ENCODE data around the gene SLC9B1. TPM values are rescaled to one million over a fixed set of nuclear protein-coding genes. Genes with fewer than 3 reads are reported as not detected.

The SLC9B1 gene
- total and polyA plus RNA-seq, 2 donors (not counting 1 experiment from before 2014, with no cell fraction given): 2.1 to 2.2 TPM

DNA sequence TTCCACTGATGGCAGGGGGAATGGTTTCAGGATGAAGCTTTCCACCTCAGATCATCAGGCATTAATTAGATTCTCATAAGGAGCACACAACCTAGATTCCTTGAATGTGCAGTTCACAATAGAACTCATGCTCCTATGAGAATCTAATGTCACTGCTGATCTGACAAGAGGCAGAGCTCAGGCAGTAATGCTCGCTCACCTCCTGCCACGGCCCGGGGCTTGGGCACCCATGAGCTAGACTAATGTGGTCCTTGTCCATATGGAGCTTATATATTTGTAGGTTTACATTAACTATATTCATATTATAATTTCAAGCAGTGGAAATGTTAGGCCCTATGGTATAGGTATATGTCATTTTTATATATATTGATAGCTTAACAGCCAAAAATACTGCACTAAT is 32.6 kb upstream of the SLC9B1 start:
- no peaks in the 10 kb centered on the region for H3K79me2 ChIP-seq (ENCODE audit: control insufficient read depth, insufficient read depth, low read length)
- no peaks in the 10 kb centered on the region for H3K27me3 ChIP-seq (replicated peaks in 1 of 4; ENCODE audit: control extremely low read depth in 1 of 4, control insufficient read depth in 3 of 4, insufficient read depth in 4 of 4, low read length in 3 of 4)
- no peak overlapping the region for H3K4me3 ChIP-seq (ENCODE audit: control extremely low read depth in 1 of 5, extremely low read depth in 1 of 5, insufficient read depth in 1 of 5, low read depth in 2 of 5, low read length in 4 of 5)
- no peak for TF ChIP-seq EZH2 (IDR thresholded peaks at IDR 0.05; ENCODE audit: borderline replicate concordance, insufficient read depth, low read depth, low read length, poor library complexity, severe bottlenecking)
- TF ChIP-seq, protein P1, sequence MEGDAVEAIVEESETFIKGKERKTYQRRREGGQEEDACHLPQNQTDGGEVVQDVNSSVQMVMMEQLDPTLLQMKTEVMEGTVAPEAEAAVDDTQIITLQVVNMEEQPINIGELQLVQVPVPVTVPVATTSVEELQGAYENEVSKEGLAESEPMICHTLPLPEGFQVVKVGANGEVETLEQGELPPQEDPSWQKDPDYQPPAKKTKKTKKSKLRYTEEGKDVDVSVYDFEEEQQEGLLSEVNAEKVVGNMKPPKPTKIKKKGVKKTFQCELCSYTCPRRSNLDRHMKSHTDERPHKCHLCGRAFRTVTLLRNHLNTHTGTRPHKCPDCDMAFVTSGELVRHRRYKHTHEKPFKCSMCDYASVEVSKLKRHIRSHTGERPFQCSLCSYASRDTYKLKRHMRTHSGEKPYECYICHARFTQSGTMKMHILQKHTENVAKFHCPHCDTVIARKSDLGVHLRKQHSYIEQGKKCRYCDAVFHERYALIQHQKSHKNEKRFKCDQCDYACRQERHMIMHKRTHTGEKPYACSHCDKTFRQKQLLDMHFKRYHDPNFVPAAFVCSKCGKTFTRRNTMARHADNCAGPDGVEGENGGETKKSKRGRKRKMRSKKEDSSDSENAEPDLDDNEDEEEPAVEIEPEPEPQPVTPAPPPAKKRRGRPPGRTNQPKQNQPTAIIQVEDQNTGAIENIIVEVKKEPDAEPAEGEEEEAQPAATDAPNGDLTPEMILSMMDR (IDR thresholded peaks at IDR 0.05): no peak
- Mint-ChIP-seq H3K9me3 (ENCODE audit: insufficient read depth) (no peaks in the 10 kb centered on the region), H3K27ac (no peak overlapping the region), H3K27me3 (no peaks in the 10 kb centered on the region), H3K4me1 (no peaks in the 10 kb centered on the region), H3K4me3 (no peak overlapping the region)
- intact Hi-C loops (cut with micrococcal nuclease): no loop called here
- no peak for DNase-seq
- WGBS (ENCODE audit: insufficient coverage): no CpG with 5 or more reads among the region's 3 CpGs
- no peak overlapping the region for H3K4me2 ChIP-seq (replicated peaks; ENCODE audit: low read depth, low read length, poor library complexity, severe bottlenecking)
- ATAC-seq (ENCODE audit: low read depth): no peak
- H3K27ac ChIP-seq (ENCODE audit: low read length in 2 of 2): no peak overlapping the region
- no peak overlapping the region for H3K9ac ChIP-seq (ENCODE audit: low read length)
- H3K36me3 ChIP-seq (replicated peaks in 1 of 2; ENCODE audit: control extremely low read depth in 1 of 2, control insufficient read depth in 1 of 2, extremely low read depth in 1 of 2, insufficient read depth in 2 of 2, low read length in 1 of 2): no peaks in the 10 kb centered on the region
- ChIA-PET CTCF (interaction anchor here (0.8 to 1.0 kb wide), 2 partner anchors 39 to 40 kb away, joined by 3 to 5 read pairs; no protein-coding TSS in a partner anchor), POLR2A (interaction anchor here (0.5 to 0.7 kb wide), 2 partner anchors 20 to 1757 kb away, joined by 5 read pairs; no protein-coding TSS in a partner anchor)
- peaks cover 0 to 7% (median 1%) of the 10 kb centered on the region in 3 donors for H3K9me3 ChIP-seq (ENCODE audit: control extremely low read depth in 1 of 3, control insufficient read depth in 2 of 3, insufficient read depth in 1 of 3, low read length in 2 of 3)
- H2AFZ ChIP-seq (ENCODE audit: insufficient read depth, low read depth, low read length, poor library complexity, severe bottlenecking): no peak overlapping the region
- H3K4me1 ChIP-seq (ENCODE audit: control insufficient read depth in 2 of 2, insufficient read depth in 2 of 2, low read length in 2 of 2): no peaks in the 10 kb centered on the region
- no peaks in the 10 kb centered on the region for H4K20me1 ChIP-seq (ENCODE audit: control insufficient read depth, insufficient read depth, low read length, poor library complexity, severe bottlenecking)

DNA sequence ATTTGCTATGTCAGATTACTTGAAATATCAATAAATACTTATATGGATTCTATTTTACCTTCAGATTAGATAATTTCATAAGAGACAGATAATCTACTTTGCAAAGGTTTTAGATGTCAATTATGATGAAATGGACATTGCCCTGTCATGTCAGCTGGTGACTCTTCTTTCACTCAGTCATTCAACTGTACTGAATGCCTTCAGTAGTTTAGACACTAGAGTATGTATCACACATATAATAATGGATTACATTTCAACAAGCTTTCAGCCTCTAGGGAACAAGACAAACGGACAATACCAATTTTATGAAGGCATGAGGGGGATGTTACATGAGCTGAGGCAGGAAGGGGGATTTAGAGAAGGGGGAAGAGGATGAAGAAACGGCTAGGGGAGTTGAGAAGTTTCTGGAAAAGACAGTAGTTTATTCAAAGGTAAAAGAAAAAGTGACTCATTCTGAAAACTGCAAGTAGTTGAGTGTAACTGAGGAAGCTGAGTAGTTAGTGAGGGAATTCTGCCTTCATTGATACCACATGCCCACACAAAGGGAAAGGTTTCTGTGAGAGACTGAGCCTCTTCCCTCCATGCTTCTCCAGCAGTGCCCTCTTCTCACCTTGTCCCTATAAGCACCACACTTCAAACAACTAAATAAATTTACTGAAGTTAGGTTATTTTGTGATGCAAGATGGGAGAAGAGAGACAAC is 31.4 kb upstream of the SLC9B1 start:
- ATAC-seq (ENCODE audit: low read depth) (no peak), DNase-seq (no peak)
- Histone ChIP-seq H3K4me2 (replicated peaks; ENCODE audit: low read depth, low read length, poor library complexity, severe bottlenecking) (no peak overlapping the region), H3K79me2 (ENCODE audit: control insufficient read depth, insufficient read depth, low read length) (no peaks in the 10 kb centered on the region), H3K27ac (ENCODE audit: low read length in 2 of 2) (no peak overlapping the region), H3K9me3 (ENCODE audit: control extremely low read depth in 1 of 3, control insufficient read depth in 2 of 3, insufficient read depth in 1 of 3, low read length in 2 of 3) (peaks cover 0 to 3% (median 0%) of the 10 kb centered on the region in 3 donors), H3K4me3 (ENCODE audit: control extremely low read depth in 1 of 5, extremely low read depth in 1 of 5, insufficient read depth in 1 of 5, low read depth in 2 of 5, low read length in 4 of 5) (no peak overlapping the region), H2AFZ (ENCODE audit: insufficient read depth, low read depth, low read length, poor library complexity, severe bottlenecking) (no peak overlapping the region), H3K4me1 (ENCODE audit: control insufficient read depth in 2 of 2, insufficient read depth in 2 of 2, low read length in 2 of 2) (no peaks in the 10 kb centered on the region), H4K20me1 (ENCODE audit: control insufficient read depth, insufficient read depth, low read length, poor library complexity, severe bottlenecking) (no peaks in the 10 kb centered on the region), H3K27me3 (replicated peaks in 1 of 4; ENCODE audit: control extremely low read depth in 1 of 4, control insufficient read depth in 3 of 4, insufficient read depth in 4 of 4, low read length in 3 of 4) (no peaks in the 10 kb centered on the region), H3K9ac (ENCODE audit: low read length) (no peak overlapping the region), H3K36me3 (replicated peaks in 1 of 2; ENCODE audit: control extremely low read depth in 1 of 2, control insufficient read depth in 1 of 2, extremely low read depth in 1 of 2, insufficient read depth in 2 of 2, low read length in 1 of 2) (no peaks in the 10 kb centered on the region)
- H3K27me3 Mint-ChIP-seq: no peaks in the 10 kb centered on the region
- H3K9me3 Mint-ChIP-seq (ENCODE audit: insufficient read depth): no peaks in the 10 kb centered on the region
- no peak overlapping the region for H3K4me3 Mint-ChIP-seq
- 92% methylated on average over 1 of the region's 2 CpGs for WGBS (ENCODE audit: insufficient coverage)
- no peak overlapping the region for H3K27ac Mint-ChIP-seq
- POLR2A ChIA-PET: no interaction called here
- intact Hi-C loops (cut with micrococcal nuclease): no loop called here
- H3K4me1 Mint-ChIP-seq: peaks cover 8% of the 10 kb centered on the region
- TF ChIP-seq, protein P1 (IDR thresholded peaks at IDR 0.05): no peak
- TF ChIP-seq EZH2 (IDR thresholded peaks at IDR 0.05; ENCODE audit: borderline replicate concordance, insufficient read depth, low read depth, low read length, poor library complexity, severe bottlenecking): no peak
- CTCF ChIA-PET: interaction anchor here (0.8 to 1.2 kb wide), 3 partner anchors 25 to 41 kb away, joined by 3 read pairs; partner anchors contain the start of gene SLC9B2

Measured in B cell (primary cell).